Measurements from ENCODE around the gene MRPL36. TPM values are rescaled to one million over a fixed set of nuclear protein-coding genes. Genes with fewer than 3 reads are reported as not detected.

MRPL36 gene
- total RNA-seq, 1 donor from 2014 or later = 25.1 TPM

GRCh38 chr5:1830571-1831228 is 31.1 kb upstream of the MRPL36 start:
- peaks cover 18% of the 10 kb centered on the region for H3K27me3 ChIP-seq (ENCODE audit: low read depth)
- no peaks in the 10 kb centered on the region for H3K4me1 ChIP-seq
- no peaks in the 10 kb centered on the region for H3K9me3 ChIP-seq
- no peak for TF ChIP-seq CTCF (IDR thresholded peaks at IDR 0.05)
- DNase-seq (no peak), ATAC-seq (no peak)
- H3K27ac ChIP-seq = no peak overlapping the region
- intact Hi-C loops (cut with DNase I) = no loop called here
- H3K36me3 ChIP-seq = no peaks in the 10 kb centered on the region
- H3K4me3 ChIP-seq = no peak overlapping the region

GRCh38 chr5:1827886-1828397 is 28.3 kb upstream of the MRPL36 start:
- Histone ChIP-seq H3K27me3 (ENCODE audit: low read depth) (peaks cover 4% of the 10 kb centered on the region), H3K9me3 (no peaks in the 10 kb centered on the region), H3K36me3 (peaks cover 13% of the 10 kb centered on the region), H3K27ac (no peak overlapping the region), H3K4me3 (no peak overlapping the region), H3K4me1 (no peaks in the 10 kb centered on the region)
- intact Hi-C loops (cut with DNase I) = no loop called here
- TF ChIP-seq CTCF (IDR thresholded peaks at IDR 0.05) = no peak
- ATAC-seq (peak in 1 of 2 donors; percentile 24), DNase-seq (no peak)

- H3K27me3 ChIP-seq (ENCODE audit: low read depth) = no peaks in the 10 kb centered on the region
- H3K9me3 ChIP-seq = no peaks in the 10 kb centered on the region
- H3K4me3 ChIP-seq = no peak overlapping the region
- no peaks in the 10 kb centered on the region for H3K4me1 ChIP-seq
- intact Hi-C loops (cut with DNase I) = no loop called here
- peaks cover 13% of the 10 kb centered on the region for H3K36me3 ChIP-seq
- H3K27ac ChIP-seq = no peak overlapping the region
- no peak for TF ChIP-seq CTCF (IDR thresholded peaks at IDR 0.05)
- ATAC-seq = peak in 1 of 2 donors; percentile 11
- DNase-seq = no peak
Observed at GRCh38 chr5:1827025-1827885, 27.6 kb upstream of the MRPL36 start.

GRCh38 chr5:1826235-1826980 is 26.8 kb upstream of the MRPL36 start:
- intact Hi-C loops (cut with DNase I) = no loop called here
- no peaks in the 10 kb centered on the region for H3K27me3 ChIP-seq (ENCODE audit: low read depth)
- H3K27ac ChIP-seq = no peak overlapping the region
- peaks cover 17% of the 10 kb centered on the region for H3K36me3 ChIP-seq
- H3K4me3 ChIP-seq = no peak overlapping the region
- H3K4me1 ChIP-seq = no peaks in the 10 kb centered on the region
- ATAC-seq (no peak), DNase-seq (no peak)
- H3K9me3 ChIP-seq = no peaks in the 10 kb centered on the region
- no peak for TF ChIP-seq CTCF (IDR thresholded peaks at IDR 0.05)

Measured in lower lobe of right lung (tissue), 2 donors.